Natural killer cell treated with Interleukin-12 subunit alpha and Interleukin-12 subunit beta and Interleukin-15 and Interleukin-18, amount 100 ng/mL, for 72 hours (primary cell): ENCODE data around the gene VEZF1. TPM values are rescaled to one million over a fixed set of nuclear protein-coding genes. Genes with fewer than 3 reads are reported as not detected.
A peak's percentile ranks its signal among the peaks of the same experiment; 100 is the strongest.
"Not testable (repeated sequence)": the region's sequence is repeated elsewhere in the genome, so short reads cannot be mapped to it uniquely, and the experiment has no call there.

ENCODE experiments used
- ATAC-seq, 2 donors: fragments of 150-1000 bp; cut with Tn5 transposase in 1 of 2; sonication (Bioruptor Pico), chemical (Tn5 transposase) in 1 of 2; 2 replicates each; pipeline ENCODE4 v1.10.0; 2021
- DNase-seq: peaks from one replicate; pipeline ENCODE4 v3.0.0; 2022; ENCODE audit warnings: low spot score
- H3K27ac Mint-ChIP-seq, 2 donors: 1 replicate in 1 of 2; 2 replicates in 1 of 2; pipeline ENCODE4 v1.8.0; 2022; ENCODE audit warnings: mixed read lengths in 2 of 2, mild to moderate bottlenecking in 1 of 2, moderate library complexity in 1 of 2
- H3K27me3 Mint-ChIP-seq, 2 donors: 1 replicate in 1 of 2; 2 replicates in 1 of 2; pipeline ENCODE4 v1.8.0; 2022; ENCODE audit warnings: mixed read lengths in 2 of 2
- H3K36me3 Mint-ChIP-seq: one replicate; pipeline ENCODE4 v1.8.0; 2022; ENCODE audit warnings: mixed read lengths
- H3K4me1 Mint-ChIP-seq, 2 donors: 1 replicate in 1 of 2; 2 replicates in 1 of 2; pipeline ENCODE4 v1.8.0; 2022; ENCODE audit warnings: low read depth in 2 of 2, mixed read lengths in 2 of 2, mild to moderate bottlenecking in 1 of 2
- H3K4me3 Mint-ChIP-seq: one replicate; pipeline ENCODE4 v1.8.0; 2022; ENCODE audit warnings: mixed read lengths
- H3K9me3 Mint-ChIP-seq: 2 replicates; pipeline ENCODE4 v1.8.0; 2022; ENCODE audit warnings: mixed read lengths
- total RNA-seq, 2 donors: library from RNA; stranded (reverse); gene quantifications; one replicate each; pipeline ENCODE4 v1.2.3, GENCODE V29; 2022

Gene VEZF1
- total RNA-seq, 2 donors from 2014 or later: 29.1 to 31.8 TPM

DNA sequence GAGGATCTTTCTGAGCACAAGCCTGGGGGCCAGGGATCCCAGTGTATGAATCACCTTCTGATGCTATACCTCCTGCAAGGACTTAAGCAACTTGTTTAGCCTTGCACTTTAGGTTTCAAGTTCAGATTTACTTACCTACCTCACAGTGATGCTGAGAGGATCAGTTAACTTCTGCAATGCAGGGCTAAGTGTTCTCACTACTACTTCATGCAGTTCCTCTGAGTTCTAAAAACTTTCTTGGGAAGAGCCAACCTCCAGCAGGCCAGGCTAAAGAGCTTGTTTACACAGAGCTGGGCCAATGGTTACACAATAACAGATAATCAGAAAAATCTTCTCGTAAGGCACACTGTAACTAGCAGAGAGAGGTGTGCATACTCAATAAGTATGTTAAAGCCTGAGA, 13.0 kb downstream of the VEZF1 start:
- Mint-ChIP-seq H3K27ac (no peak overlapping the region), H3K36me3 (peaks cover 42% of the 10 kb centered on the region), H3K9me3 (no peaks in the 10 kb centered on the region), H3K27me3 (no peaks in the 10 kb centered on the region), H3K4me1 (peaks cover 4 to 11% of the 10 kb centered on the region in 2 donors), H3K4me3 (no peak overlapping the region)
- DNase-seq: no peak
- ATAC-seq: no peak

DNA sequence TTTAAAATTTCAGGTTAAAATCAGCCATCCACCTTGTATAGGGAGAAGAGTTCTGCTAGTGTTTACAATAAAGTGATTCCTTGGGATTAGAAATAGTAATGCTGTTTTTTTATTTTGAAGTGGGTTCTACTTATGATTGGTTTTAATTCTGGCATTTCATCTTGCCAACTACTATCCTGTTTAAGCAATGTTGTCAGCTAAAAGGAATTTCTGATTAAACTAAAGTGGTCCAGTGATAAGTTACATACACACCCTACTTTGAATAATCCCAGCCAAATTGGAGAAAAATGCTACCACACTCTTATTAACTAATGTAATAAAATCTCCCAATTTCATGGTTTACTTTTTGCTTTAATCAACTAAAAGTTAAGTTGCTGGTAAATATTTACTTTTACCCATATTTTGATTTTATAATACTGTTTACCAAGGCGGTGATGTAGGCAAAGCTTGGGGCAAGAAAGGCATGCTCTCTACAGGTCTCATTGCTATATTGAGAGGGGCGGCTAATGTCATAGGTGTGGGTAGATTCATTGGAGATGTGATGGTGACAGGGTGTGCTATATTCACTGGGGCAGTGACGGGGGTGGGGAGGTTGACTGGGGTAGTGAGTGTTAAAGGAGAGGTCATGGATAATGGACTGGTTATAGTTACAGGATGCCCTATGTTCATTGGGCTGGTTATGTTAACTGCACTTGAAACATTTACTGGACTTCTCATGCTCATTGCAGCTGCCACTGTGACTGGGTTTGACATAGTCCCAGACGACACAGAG, 13.8 kb downstream of the VEZF1 start:
- not testable (repeated sequence) for H3K27me3 Mint-ChIP-seq, H3K27ac Mint-ChIP-seq, ATAC-seq, DNase-seq, H3K4me3 Mint-ChIP-seq, H3K9me3 Mint-ChIP-seq
- peaks cover 40% of the 10 kb centered on the region for H3K36me3 Mint-ChIP-seq
- peaks cover 3 to 11% of the 10 kb centered on the region in 2 donors for H3K4me1 Mint-ChIP-seq

- H3K9me3 Mint-ChIP-seq: no peaks in the 10 kb centered on the region
Measured at GRCh38 chr17:57972151-57972550, 15.9 kb downstream of the VEZF1 start.

GRCh38 chr17:57971572-57971971, 16.5 kb downstream of the VEZF1 start:
- no peaks in the 10 kb centered on the region for H3K4me1 Mint-ChIP-seq
- H3K4me3 Mint-ChIP-seq: no peak overlapping the region
- ATAC-seq (no peak), DNase-seq (no peak)
- no peak overlapping the region for H3K27ac Mint-ChIP-seq
- H3K27me3 Mint-ChIP-seq: no peaks in the 10 kb centered on the region
- H3K36me3 Mint-ChIP-seq: peaks cover 22% of the 10 kb centered on the region
- no peaks in the 10 kb centered on the region for H3K9me3 Mint-ChIP-seq

More at GRCh38 chr17:57972151-57972550, 15.9 kb downstream of the VEZF1 start:
- Mint-ChIP-seq H3K36me3 (peaks cover 25% of the 10 kb centered on the region), H3K27me3 (no peaks in the 10 kb centered on the region), H3K27ac (no peak overlapping the region), H3K4me1 (no peaks in the 10 kb centered on the region), H3K4me3 (no peak overlapping the region)
- ATAC-seq (no peak), DNase-seq (no peak)

DNA sequence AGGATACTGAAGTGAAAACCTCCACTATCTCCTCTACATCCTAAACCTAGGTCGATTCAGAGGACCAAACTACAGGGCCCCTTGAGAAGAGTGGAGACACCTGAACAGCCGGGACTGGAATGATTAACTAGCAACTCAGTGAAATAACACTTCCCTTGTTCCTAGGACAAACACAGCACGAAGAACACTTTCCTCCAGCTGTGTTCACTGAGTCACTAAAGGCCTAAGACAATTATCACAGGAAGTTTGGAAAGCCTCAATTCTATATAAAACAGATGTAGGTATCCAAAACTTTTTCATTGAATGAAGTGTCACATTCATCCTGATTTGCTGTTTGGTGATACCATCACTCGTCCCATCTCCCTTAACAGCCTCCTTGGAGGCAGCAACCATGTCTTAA, 17.3 kb downstream of the VEZF1 start:
- Mint-ChIP-seq H3K27me3 (no peaks in the 10 kb centered on the region), H3K27ac (no peak overlapping the region), H3K4me3 (no peak overlapping the region), H3K9me3 (no peaks in the 10 kb centered on the region), H3K4me1 (no peaks in the 10 kb centered on the region), H3K36me3 (peaks cover 14% of the 10 kb centered on the region)
- DNase-seq (no peak), ATAC-seq (no peak)

DNA sequence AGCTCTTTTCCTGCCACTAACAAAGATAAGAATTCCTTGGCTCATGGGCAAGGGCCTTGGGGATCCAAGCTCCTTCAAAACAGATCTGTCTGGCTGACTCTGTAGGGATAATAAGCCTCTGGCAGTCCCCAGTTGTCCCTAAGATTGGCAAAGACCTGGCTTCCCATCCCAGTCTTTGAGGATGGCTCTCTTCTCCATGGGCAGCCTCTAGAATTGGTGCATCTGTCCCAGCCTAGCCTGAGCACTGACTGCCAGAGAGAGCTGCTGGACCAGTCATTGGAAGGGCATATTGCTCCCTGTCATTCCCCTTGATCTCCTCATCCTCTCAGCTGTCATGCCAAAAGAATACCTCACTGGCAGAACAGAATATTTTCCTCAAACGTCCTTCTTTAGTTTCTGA, 19.6 kb downstream of the VEZF1 start:
- no peaks in the 10 kb centered on the region for H3K9me3 Mint-ChIP-seq
- DNase-seq: no peak
- ATAC-seq: no peak
- no peak overlapping the region for H3K27ac Mint-ChIP-seq
- peaks cover 0 to 8% of the 10 kb centered on the region in 2 donors for H3K27me3 Mint-ChIP-seq
- H3K4me3 Mint-ChIP-seq: no peak overlapping the region
- H3K4me1 Mint-ChIP-seq: no peaks in the 10 kb centered on the region
- no peaks in the 10 kb centered on the region for H3K36me3 Mint-ChIP-seq

DNA sequence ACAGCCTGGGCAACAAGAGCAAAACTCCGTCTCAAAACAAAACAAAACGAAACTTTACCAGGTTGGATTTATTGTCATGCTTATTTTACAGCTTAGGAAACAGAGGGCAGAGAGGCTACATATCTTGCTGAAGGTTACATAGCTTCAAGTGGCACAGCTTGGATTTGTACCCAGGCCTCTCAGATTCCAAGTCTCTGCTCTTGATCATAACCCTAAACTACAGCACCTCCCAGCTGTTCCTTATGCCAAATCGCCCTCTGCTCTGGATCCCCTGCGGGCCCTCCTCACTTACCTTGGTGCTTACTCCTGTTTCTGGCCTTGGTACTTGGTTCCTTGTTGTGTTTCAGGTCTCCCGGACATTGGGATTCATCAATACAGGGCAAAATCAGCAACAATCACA, 21.2 kb downstream of the VEZF1 start:
- Mint-ChIP-seq H3K4me3 (no peak overlapping the region), H3K9me3 (no peaks in the 10 kb centered on the region), H3K4me1 (no peaks in the 10 kb centered on the region), H3K36me3 (no peaks in the 10 kb centered on the region), H3K27me3 (peaks cover 0 to 14% of the 10 kb centered on the region in 2 donors), H3K27ac (no peak overlapping the region)
- ATAC-seq (no peak), DNase-seq (no peak)

- no peaks in the 10 kb centered on the region for H3K4me1 Mint-ChIP-seq
- H3K27ac Mint-ChIP-seq: no peak overlapping the region
- ATAC-seq: no peak
- no peaks in the 10 kb centered on the region for H3K9me3 Mint-ChIP-seq
- peaks cover 0 to 15% of the 10 kb centered on the region in 2 donors for H3K27me3 Mint-ChIP-seq
- DNase-seq: no peak
- H3K36me3 Mint-ChIP-seq: no peaks in the 10 kb centered on the region
- H3K4me3 Mint-ChIP-seq: no peak overlapping the region
Measured at GRCh38 chr17:57966246-57966645, 21.8 kb downstream of the VEZF1 start.

GRCh38 chr17:57965521-57966160, 22.4 kb downstream of the VEZF1 start:
- H3K36me3 Mint-ChIP-seq: no peaks in the 10 kb centered on the region
- peaks cover 0 to 17% of the 10 kb centered on the region in 2 donors for H3K27me3 Mint-ChIP-seq
- no peak overlapping the region for H3K4me3 Mint-ChIP-seq
- DNase-seq (no peak), ATAC-seq (peak in 1 of 2 donors; percentile 20)
- no peaks in the 10 kb centered on the region for H3K9me3 Mint-ChIP-seq
- no peaks in the 10 kb centered on the region for H3K4me1 Mint-ChIP-seq
- no peak overlapping the region for H3K27ac Mint-ChIP-seq

GRCh38 chr17:57963149-57963511, 24.9 kb downstream of the VEZF1 start:
- peaks cover 15 to 25% of the 10 kb centered on the region in 2 donors for H3K27me3 Mint-ChIP-seq

DNA sequence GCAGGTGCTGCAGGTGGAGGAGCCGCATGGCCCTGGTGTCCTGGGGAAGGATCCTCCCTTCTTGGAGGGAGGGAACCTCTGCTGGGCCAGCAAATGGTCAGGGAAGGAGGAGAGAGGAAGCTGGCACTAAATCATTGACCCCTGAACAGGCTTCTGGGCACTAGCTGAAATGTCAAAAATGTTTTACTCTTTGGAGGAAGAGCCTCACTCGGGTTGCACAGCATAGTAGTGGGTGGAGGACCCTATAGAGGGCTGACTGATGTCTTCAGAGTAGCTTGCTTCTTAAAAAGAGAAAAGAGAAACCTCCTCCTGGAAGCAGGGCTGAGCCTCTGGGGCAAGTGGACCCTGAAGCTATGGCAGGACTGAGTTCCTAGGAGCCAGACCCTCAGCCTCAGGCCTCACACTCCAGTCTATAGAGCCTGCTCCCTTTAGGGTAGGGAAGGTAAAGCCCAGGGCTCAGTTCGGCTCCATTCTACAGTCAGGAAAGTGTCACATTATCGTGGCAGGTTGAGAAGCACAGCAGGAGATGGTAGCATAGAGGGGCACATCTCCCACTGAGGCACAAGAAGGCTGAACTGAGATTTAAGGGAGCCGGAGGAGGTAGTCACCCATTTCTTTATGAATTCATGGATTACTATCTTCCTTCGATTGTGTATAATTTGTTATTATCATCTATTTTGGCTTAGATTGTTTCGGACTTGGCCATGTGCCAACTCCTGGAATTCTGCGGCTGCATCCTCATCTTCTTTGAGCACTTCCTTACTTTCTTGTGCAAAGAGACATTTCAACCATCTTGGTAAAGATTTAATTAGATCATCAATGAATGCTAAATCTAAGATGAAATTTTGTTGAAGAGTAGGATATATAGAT, 25.5 kb downstream of the VEZF1 start:
- H3K9me3 Mint-ChIP-seq: no peaks in the 10 kb centered on the region
- H3K4me3 Mint-ChIP-seq: no peak overlapping the region
- peaks cover 22 to 32% of the 10 kb centered on the region in 2 donors for H3K27me3 Mint-ChIP-seq
- H3K27ac Mint-ChIP-seq: no peak overlapping the region
- peaks cover 4 to 7% of the 10 kb centered on the region in 2 donors for H3K4me1 Mint-ChIP-seq
- H3K36me3 Mint-ChIP-seq: no peaks in the 10 kb centered on the region
- DNase-seq (no peak), ATAC-seq (no peak)

More at GRCh38 chr17:57963149-57963511, 24.9 kb downstream of the VEZF1 start:
- Mint-ChIP-seq H3K27ac (no peak overlapping the region), H3K36me3 (no peaks in the 10 kb centered on the region), H3K9me3 (no peaks in the 10 kb centered on the region), H3K4me1 (peaks cover 0 to under 1% of the 10 kb centered on the region in 2 donors), H3K4me3 (no peak overlapping the region)
- DNase-seq: no peak
- no peak for ATAC-seq

DNA sequence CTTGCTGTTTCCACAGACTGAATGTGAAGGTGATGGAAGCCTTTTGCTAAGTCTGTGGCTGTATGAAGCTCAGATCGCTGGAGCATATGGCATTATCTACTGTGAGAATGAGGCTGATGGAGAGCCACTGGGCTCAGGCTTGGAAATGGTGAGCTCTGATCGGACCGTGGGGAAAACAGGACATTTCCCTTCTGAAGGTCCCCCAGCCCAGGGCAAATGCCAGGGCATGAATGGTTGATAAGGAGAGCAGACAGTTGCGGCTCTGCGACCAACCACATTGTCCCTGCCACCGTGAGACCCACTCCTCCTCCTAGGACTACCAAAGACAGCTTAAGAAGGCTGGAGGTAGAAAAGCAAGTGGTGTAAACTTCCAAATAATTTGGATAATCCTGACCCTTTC, 28.1 kb downstream of the VEZF1 start:
- Mint-ChIP-seq H3K27me3 (peaks cover 29 to 37% of the 10 kb centered on the region in 2 donors), H3K9me3 (no peaks in the 10 kb centered on the region), H3K36me3 (no peaks in the 10 kb centered on the region), H3K27ac (no peak overlapping the region), H3K4me1 (peaks cover 18 to 22% of the 10 kb centered on the region in 2 donors), H3K4me3 (no peak overlapping the region)
- ATAC-seq (no peak), DNase-seq (no peak)

GRCh38 chr17:57958391-57958790, 29.7 kb downstream of the VEZF1 start:
- H3K36me3 Mint-ChIP-seq: not testable (repeated sequence)

More at GRCh38 chr17:57958391-57958790, 29.7 kb downstream of the VEZF1 start:
- peak overlapping the region in 1 of 2 donors; percentile 4 for H3K27ac Mint-ChIP-seq
- peaks cover 32 to 37% of the 10 kb centered on the region in 2 donors for H3K27me3 Mint-ChIP-seq
- H3K9me3 Mint-ChIP-seq, H3K4me3 Mint-ChIP-seq, ATAC-seq, DNase-seq: not testable (repeated sequence)
- H3K4me1 Mint-ChIP-seq: peaks cover 22 to 26% of the 10 kb centered on the region in 2 donors
